Measurements from ENCODE around the gene TDRD10.

Gene TDRD10

GRCh38 chr1:154500533-154500932, 1.5 kb upstream of the TDRD10 start:
- H3K27ac ChIP-seq: no peak overlapping the region
- TF ChIP-seq CTCF (conservative IDR thresholded peaks at IDR 0.05): no peak

GRCh38 chr1:154501423-154502065, 475 bp upstream of the TDRD10 start:
- H3K27ac ChIP-seq: peak overlapping the region; percentile 47; the same call in 1 of the 2 replicates
- TF ChIP-seq CTCF (conservative IDR thresholded peaks at IDR 0.05): no peak

DNA sequence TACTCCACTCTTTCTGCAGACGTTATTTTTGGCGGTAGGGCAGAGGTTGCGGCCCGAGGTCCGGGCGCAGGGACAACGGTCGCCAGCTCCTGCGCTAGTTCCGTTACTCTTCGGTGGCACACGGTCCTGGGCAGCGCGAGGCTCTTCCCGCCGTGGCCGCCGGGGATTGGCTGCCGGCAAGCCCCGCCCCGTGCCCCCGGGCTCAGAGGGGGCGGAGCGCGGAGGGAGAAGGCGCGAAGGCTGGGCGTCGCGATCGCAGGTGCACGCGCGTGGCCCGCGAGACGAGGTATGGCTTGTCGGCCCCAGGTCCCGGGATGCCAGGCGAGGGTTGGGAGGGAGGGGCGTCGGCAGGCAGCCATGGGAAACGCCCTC, 711 bp downstream of the TDRD10 start:
- H3K27ac ChIP-seq: no peak overlapping the region
- TF ChIP-seq CTCF (conservative IDR thresholded peaks at IDR 0.05): no peak

GRCh38 chr1:154503898-154504297, 1.9 kb downstream of the TDRD10 start:
- TF ChIP-seq CTCF (conservative IDR thresholded peaks at IDR 0.05): no peak
- H3K27ac ChIP-seq: no peak overlapping the region

GRCh38 chr1:154512760-154513159, 10.7 kb downstream of the TDRD10 start:
- no peak for TF ChIP-seq CTCF (conservative IDR thresholded peaks at IDR 0.05)

GRCh38 chr1:154514066-154514553, 12.1 kb downstream of the TDRD10 start:
- no peak overlapping the region for H3K27ac ChIP-seq
- no peak for TF ChIP-seq CTCF (conservative IDR thresholded peaks at IDR 0.05)

More at GRCh38 chr1:154512760-154513159, 10.7 kb downstream of the TDRD10 start:
- H3K27ac ChIP-seq: no peak overlapping the region

DNA sequence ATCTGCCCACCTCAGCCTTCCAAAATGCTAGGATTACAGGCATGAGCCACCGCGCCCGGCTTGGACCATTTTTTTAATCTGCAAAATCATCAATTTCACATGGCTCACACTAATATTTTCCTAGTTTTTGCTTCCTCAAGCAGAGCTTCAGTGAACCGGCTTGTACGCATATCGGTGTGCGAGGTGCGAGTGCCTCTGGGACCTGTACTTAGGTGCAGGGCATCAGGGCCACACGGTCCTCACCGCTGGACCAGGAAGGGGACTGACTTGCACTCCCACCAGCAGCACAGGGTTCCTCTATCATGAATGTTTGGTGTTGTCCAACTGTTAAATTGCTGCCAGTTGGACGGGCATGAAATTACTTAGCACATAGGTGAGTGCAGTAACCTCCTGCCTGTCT, 15.6 kb downstream of the TDRD10 start:
- H3K27ac ChIP-seq: no peak overlapping the region
- no peak for TF ChIP-seq CTCF (conservative IDR thresholded peaks at IDR 0.05)
